RWPE2 (cell line): ENCODE data around the gene SLFNL1.

Source experiments
- ATAC-seq: fragments of 200-7000 bp; cut with Tn5 transposase; 3 replicates; pipeline ENCODE4 v1.9.1; 2021; ENCODE audit warnings: low read depth
- DNase-seq: peaks from one replicate; pipeline ENCODE4 v3.0.0-alpha.2; 2020; ENCODE audit warnings: low spot score
- H3K27ac ChIP-seq: fragments of 450-650 bp; 2 replicates; pipeline ENCODE4 v1.5.1; 2017; ENCODE audit warnings: mild to moderate bottlenecking; ENCODE audit not compliant: poor library complexity, severe bottlenecking
- H3K27me3 ChIP-seq: fragments of 250-450 bp; sonication (Bioruptor Pico); 2 replicates; pipeline ENCODE4 v1.5.1; 2021; ENCODE audit warnings: mild to moderate bottlenecking, moderate library complexity; ENCODE audit not compliant: insufficient read depth, poor library complexity, severe bottlenecking
- H3K36me3 ChIP-seq: fragments of 250-450 bp; sonication (Bioruptor Pico); 2 replicates; pipeline ENCODE4 v1.5.1; 2020; ENCODE audit warnings: low read depth, mild to moderate bottlenecking, moderate library complexity
- H3K4me1 ChIP-seq: fragments of 250-450 bp; sonication (Bioruptor Pico); 2 replicates; pipeline ENCODE4 v1.5.1; 2021; ENCODE audit warnings: mild to moderate bottlenecking, moderate library complexity; ENCODE audit not compliant: insufficient read depth, poor library complexity, severe bottlenecking
- H3K4me3 ChIP-seq: fragments of 250-450 bp; sonication (Bioruptor Pico); 2 replicates; pipeline ENCODE4 v1.5.1; 2021; ENCODE audit warnings: mild to moderate bottlenecking, moderate library complexity; ENCODE audit not compliant: severe bottlenecking
- H3K9me3 ChIP-seq: fragments of 250-450 bp; sonication (Bioruptor Pico); 2 replicates; pipeline ENCODE4 v1.5.1; 2021; ENCODE audit warnings: mild to moderate bottlenecking, moderate library complexity; ENCODE audit not compliant: severe bottlenecking
- TF ChIP-seq, protein P1 (sequence below): fragments of 450-650 bp; IDR thresholded peaks from one replicate; pipeline ENCODE4 v1.5.1; 2017; ENCODE audit warnings: mild to moderate bottlenecking, moderate library complexity; ENCODE audit not compliant: poor library complexity, severe bottlenecking

Gene SLFNL1

DNA sequence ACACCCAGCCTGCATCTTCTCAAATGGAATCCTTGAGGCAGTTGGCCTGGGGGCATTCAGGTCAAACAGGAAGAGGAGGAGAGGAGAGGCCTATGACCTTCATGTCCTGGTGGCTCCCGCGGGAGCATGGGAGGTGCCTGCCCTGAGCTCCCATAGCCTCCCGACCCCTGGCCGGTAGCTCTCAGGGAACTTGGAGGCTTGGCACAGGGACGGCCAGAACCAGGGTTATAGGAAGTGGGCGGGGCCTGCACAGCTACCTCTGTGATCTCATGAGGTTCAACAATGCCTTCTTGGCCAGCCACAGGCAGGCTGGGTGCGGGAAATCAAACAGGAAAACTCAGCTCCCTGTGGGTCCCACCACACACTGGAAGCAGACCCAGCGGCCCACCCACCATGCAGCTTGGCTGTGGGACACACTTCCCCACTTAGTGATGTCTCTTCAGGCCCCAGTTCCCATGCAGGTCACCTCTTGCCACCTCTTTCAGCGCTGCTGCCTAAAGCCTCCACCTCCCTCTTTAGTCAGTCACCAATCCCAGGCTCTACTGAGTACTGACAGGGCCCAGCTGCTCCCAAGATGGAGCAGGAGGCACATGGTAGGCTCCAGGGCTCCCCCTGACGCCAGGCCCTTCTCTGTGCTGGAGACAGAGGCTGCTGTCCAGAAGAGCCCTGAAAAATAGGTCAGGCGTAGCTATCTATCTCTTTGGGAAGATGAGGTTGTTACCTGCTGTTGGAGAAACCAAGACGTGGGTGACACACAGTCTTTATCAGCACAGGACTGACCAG is at the start of gene SLFNL1:
TSS of gene SLFNL1 (minus strand) at position 200 of the 783 bp plus-strand sequence. CDS start 1,065 bp downstream, outside the sequence.
- ATAC-seq (no peak), DNase-seq (no peak)
- Histone ChIP-seq H3K4me3 (no peak within 1 kb of the TSS), H3K4me1 (no peaks in the 10 kb centered on the region), H3K27me3 (no peaks in the 10 kb centered on the region), H3K27ac (peak within 1 kb of the TSS; percentile 12), H3K36me3 (no peaks in the 10 kb centered on the region), H3K9me3 (no peaks in the 10 kb centered on the region)
- TF ChIP-seq, protein P1, sequence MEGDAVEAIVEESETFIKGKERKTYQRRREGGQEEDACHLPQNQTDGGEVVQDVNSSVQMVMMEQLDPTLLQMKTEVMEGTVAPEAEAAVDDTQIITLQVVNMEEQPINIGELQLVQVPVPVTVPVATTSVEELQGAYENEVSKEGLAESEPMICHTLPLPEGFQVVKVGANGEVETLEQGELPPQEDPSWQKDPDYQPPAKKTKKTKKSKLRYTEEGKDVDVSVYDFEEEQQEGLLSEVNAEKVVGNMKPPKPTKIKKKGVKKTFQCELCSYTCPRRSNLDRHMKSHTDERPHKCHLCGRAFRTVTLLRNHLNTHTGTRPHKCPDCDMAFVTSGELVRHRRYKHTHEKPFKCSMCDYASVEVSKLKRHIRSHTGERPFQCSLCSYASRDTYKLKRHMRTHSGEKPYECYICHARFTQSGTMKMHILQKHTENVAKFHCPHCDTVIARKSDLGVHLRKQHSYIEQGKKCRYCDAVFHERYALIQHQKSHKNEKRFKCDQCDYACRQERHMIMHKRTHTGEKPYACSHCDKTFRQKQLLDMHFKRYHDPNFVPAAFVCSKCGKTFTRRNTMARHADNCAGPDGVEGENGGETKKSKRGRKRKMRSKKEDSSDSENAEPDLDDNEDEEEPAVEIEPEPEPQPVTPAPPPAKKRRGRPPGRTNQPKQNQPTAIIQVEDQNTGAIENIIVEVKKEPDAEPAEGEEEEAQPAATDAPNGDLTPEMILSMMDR = no peak

DNA sequence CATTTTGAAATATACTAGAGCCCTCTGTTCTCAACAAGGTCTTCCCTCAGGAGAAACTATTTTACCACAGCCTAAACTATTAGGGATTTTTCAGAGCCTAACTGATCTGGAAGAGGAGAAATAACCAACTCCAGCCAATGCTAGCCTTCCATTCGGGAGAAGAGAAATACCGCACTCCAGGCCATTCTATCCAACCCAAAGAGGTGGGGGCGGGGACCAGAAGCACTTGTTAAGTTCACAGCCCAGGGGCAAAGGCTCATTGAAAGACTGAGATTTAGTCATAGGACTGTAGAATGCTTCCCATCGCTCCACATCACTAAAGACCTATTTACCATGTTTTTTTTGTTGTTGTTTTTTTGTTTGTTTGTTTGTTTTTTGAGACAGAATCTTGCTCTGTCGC is 35.4 kb upstream of the SLFNL1 start:
- ATAC-seq (no peak), DNase-seq (no peak)
- Histone ChIP-seq H3K4me3 (no peak overlapping the region), H3K9me3 (peaks cover 2% of the 10 kb centered on the region), H3K27me3 (no peaks in the 10 kb centered on the region), H3K4me1 (no peaks in the 10 kb centered on the region), H3K27ac (no peak overlapping the region), H3K36me3 (0 out of 2 replicates have a peak, but pooled peaks cover 6% of the 10 kb centered on the region)
- TF ChIP-seq, protein P1 = no peak

DNA sequence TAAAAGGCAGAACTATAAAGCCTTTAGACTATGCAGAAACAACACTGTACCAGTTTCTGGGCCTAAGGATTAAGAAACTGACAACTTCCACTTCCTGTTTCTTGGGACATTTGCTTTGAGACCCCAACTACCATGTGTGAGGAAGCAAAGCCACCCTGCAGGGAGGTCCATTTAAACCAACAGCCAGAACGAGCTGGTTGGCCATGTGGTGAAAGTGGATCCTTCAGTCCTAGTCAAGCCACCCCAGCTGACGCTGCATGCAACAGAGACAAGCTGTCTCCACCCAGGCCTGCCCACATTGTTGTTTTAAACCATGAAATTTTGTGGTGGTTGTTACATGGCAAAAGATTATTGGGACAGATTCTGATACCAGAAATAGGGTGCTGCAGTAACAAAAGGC is 31.8 kb upstream of the SLFNL1 start:
- ATAC-seq (no peak), DNase-seq (no peak)
- Histone ChIP-seq H3K27ac (no peak overlapping the region), H3K36me3 (peaks cover 3% of the 10 kb centered on the region; the same call in 1 of the 2 replicates), H3K4me1 (no peaks in the 10 kb centered on the region), H3K9me3 (no peaks in the 10 kb centered on the region), H3K27me3 (no peaks in the 10 kb centered on the region), H3K4me3 (no peak overlapping the region)
- TF ChIP-seq, protein P1 = no peak

DNA sequence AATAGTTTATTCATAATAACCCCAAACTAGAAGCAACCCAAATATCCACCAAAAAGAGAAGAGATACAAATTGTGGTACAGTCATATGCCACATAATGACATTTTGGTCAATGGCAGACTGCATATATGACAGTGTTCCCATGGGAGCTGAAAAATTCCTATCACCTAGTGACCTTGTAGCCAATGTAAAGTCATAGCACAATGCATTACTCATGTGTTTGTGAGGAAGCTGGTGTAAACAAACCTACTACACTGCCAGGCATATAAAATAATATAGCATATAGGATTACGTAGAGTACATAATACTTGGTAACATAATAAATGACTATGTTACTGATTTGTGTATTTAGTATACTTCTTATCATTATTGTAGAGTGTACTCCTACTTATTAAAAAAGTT is 29.5 kb upstream of the SLFNL1 start:
- no peak for ATAC-seq
- TF ChIP-seq, protein P1 = no peak
- no peak for DNase-seq
- H3K27me3 ChIP-seq = no peaks in the 10 kb centered on the region
- H3K36me3 ChIP-seq = peaks cover 14% of the 10 kb centered on the region
- peaks cover 3% of the 10 kb centered on the region for H3K4me1 ChIP-seq
- no peak overlapping the region for H3K27ac ChIP-seq
- no peaks in the 10 kb centered on the region for H3K9me3 ChIP-seq
- no peak overlapping the region for H3K4me3 ChIP-seq

DNA sequence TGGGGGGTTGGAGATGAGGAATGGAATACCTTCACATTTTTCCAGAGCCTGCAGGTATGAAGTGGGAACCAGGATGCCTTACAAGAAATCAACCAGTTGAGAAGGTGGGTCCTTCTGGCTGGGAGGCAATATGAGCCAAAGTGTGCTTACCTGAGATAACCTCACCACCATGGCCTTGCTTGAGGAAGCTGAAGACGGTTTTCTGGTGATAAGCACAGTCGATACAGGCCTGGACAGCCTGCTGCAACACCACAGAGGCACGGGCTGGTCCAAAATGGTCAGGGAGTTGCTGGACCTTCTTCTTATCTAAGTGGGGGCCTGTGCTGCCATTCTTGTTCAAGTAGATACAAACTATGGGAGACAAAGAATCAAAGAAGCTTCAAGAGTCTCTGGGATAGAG is 27.0 kb upstream of the SLFNL1 start:
- TF ChIP-seq, protein P1 = no peak
- H3K27ac ChIP-seq = no peak overlapping the region
- H3K36me3 ChIP-seq = peaks cover 17% of the 10 kb centered on the region
- H3K27me3 ChIP-seq = no peaks in the 10 kb centered on the region
- peaks cover 24% of the 10 kb centered on the region for H3K4me1 ChIP-seq
- DNase-seq = no peak
- H3K9me3 ChIP-seq = no peaks in the 10 kb centered on the region
- ATAC-seq = no peak
- no peak overlapping the region for H3K4me3 ChIP-seq
